VCaP (cell line): ENCODE results near the gene RBM27.
"Not testable (repeated sequence)": the region's sequence is repeated elsewhere in the genome, so short reads cannot be mapped to it uniquely, and the experiment has no call there.

Experiments used
- H3K27ac ChIP-seq: fragments of 450-650 bp; 2 replicates; pipeline ENCODE4 v1.5.1; 2017
- TF ChIP-seq, protein P1 (sequence below): fragments of 450-650 bp; conservative IDR thresholded peaks from 2 replicates; pipeline ENCODE4 v1.5.1; 2017; ENCODE audit warnings: mild to moderate bottlenecking, moderate library complexity

RBM27 gene

DNA sequence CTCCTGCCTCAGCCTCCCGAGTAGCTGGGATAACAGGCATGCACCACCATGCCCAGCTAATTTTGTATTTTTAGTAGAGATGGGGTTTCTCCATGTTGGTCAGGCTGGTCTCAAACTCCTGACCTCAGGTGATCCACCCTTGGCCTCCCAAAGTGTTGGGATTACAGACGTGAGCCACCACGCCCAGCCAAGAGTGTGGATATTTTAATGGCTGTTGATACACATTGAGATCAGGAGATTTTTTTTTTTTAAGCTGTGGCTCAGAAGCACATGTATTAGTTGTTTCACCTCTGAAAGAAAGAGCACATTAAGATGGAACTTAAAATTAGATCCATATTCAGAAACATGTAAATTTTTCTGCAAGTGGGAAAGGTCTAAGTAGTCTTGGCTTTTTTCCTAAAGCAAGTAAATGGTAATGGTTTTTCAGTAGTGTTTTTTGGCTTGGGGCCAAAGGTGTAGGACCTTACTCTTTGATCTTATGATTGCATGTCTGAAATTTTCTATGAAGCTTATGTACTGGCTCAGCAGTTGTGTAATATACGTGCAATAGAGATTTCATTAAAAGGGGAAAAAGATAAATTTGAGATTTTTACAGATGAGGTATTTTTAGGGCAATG is 9.9 kb downstream of the RBM27 start:
- H3K27ac ChIP-seq: no peak overlapping the region
- TF ChIP-seq, protein P1, sequence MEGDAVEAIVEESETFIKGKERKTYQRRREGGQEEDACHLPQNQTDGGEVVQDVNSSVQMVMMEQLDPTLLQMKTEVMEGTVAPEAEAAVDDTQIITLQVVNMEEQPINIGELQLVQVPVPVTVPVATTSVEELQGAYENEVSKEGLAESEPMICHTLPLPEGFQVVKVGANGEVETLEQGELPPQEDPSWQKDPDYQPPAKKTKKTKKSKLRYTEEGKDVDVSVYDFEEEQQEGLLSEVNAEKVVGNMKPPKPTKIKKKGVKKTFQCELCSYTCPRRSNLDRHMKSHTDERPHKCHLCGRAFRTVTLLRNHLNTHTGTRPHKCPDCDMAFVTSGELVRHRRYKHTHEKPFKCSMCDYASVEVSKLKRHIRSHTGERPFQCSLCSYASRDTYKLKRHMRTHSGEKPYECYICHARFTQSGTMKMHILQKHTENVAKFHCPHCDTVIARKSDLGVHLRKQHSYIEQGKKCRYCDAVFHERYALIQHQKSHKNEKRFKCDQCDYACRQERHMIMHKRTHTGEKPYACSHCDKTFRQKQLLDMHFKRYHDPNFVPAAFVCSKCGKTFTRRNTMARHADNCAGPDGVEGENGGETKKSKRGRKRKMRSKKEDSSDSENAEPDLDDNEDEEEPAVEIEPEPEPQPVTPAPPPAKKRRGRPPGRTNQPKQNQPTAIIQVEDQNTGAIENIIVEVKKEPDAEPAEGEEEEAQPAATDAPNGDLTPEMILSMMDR: no peak

DNA sequence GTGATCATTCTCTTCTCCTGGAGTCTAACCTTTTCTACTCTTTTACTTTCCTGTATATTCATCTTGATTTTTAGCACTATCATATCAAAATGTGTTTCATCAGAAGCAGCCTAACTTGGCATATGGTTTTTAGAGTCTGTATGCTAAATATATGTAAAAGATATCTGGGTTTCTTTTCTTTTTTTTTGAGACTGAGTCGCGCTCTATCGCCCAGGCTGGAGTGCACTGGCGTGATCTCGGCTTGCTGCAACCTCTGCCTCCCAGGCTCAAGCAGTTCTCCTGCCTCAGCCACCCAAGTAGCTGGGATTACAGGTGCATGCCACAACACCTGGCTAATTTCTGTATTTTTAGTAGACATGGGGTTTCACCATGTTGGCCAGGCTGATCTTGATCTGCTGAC is 11.5 kb downstream of the RBM27 start:
- H3K27ac ChIP-seq: not testable (repeated sequence)

DNA sequence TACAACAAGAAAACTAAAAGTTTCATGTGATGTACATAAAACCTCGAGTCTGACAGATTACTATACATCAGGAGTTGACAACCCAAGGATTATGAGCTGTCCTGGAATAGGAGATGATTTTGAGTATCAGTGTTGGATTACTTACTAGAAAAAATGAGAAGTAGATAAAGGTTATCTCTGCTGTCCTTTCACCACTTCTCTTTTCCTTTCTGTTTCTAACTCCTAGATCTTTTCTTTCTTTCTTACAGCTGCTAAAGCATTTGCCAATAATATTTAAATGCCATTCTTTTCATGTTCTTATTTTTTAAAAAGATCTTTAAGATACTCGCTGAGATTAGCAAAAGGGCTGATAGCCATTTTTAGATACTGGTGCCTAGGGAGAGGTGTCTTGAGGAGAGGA is 14.8 kb downstream of the RBM27 start:
- H3K27ac ChIP-seq: no peak overlapping the region
- TF ChIP-seq, protein P1: no peak

DNA sequence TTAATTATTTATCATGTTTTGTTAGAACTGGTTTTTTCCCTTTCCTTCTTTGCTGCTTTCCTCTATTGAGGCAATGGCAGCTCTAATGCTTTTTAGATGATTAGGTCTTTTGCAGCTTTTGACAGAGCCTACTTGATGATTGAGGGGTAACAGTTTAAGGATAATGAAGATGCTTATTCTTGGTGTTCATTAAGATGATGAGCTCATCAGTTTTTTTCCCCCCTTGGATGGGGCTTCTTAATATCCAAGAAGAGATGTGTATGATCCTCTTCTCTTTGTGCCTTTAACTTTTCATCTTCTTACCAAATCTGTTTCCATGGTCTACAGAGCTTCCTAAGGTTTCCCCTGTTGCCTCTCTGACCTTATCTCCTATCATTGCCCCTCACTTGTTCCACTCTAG is 15.8 kb downstream of the RBM27 start:
- no peak overlapping the region for H3K27ac ChIP-seq
- TF ChIP-seq, protein P1: no peak

DNA sequence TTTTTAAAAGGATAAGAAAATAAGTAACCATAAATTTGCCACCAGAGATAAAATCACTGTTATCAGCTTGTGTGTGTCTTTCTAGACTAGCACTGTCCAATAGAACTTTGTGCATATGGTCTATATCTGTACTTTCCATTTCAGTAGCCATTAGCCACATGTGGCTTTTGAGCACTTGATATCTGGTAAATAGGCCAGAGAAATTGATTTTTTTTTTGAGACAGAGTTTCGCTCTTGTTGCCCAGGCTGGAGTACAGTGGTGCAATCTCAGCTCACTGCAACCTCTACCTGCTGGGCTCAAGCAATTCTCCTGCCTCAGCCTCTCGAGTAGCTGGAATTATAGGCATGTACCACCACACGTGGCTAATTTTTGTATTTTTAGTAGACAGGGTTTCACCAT is 17.8 kb downstream of the RBM27 start:
- TF ChIP-seq, protein P1: no peak

DNA sequence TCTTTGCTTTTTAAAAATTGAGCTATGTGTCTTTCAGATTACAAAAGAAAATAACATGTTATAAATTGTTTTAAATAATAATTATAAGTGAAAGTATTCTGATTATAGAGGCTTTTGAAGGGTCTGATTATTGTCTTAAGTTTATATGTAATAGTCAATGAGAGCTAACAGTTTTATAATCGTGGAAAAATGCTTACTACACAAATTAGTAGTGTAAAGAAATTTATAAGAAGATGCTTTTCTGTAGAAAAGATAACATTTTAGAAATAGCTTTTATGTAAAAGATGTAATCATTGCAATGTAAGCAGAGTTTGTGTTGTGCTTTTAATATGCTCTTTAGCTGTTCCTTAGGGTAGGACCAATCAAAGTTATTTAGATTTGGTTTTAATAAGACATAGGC is 18.6 kb downstream of the RBM27 start:
- TF ChIP-seq, protein P1: no peak
- no peak overlapping the region for H3K27ac ChIP-seq

More for the DNA sequence above, 17.8 kb downstream of the RBM27 start:
- H3K27ac ChIP-seq: no peak overlapping the region

DNA sequence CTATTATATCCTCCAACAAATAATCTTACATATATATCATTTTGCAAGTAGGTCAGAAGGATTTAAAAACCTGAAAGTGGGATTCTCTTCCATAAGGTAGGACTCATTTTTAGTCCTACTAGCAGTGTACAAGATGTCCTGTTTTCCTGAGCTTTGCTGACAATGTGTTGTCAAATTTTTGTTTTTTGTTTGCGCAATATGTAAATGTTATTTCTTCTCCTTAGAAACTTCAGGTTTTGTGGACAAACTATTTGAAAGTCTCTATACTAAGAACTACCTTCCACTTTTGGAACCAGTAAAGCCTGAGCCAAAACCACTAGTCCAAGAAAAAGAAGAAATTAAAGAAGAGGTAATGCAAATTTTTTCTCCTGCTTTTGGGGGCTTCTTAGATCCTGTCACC is 19.8 kb downstream of the RBM27 start:
- H3K27ac ChIP-seq: no peak overlapping the region
- TF ChIP-seq, protein P1: no peak

DNA sequence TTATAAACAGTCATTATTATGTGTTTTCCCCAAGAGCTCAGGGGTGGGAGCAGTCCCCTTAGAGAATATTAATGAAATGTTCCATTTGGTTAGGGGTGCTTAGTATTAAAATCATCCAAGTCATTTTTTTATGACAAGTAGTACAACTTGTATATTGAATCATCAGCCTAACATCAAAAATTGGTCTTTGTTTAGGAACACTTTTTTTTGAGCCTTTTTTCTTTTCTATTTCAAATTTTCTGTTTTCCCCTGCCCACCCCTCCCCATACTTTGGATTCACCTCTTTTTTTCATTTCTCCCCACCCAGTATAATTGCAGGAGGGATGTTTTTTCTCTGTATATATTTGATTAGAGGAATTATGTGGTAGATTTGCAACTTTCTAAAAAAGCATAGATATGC is 25.8 kb downstream of the RBM27 start:
- TF ChIP-seq, protein P1: no peak
- no peak overlapping the region for H3K27ac ChIP-seq
